Measurements from ENCODE around the gene GNAZ. TPM values are rescaled to one million over a fixed set of nuclear protein-coding genes. Genes with fewer than 3 reads are reported as not detected.

Gene GNAZ
- total and polyA plus RNA-seq, 8 donors, result 1.7 to 4.7 (median 3.9) TPM

GRCh38 chr22:23072911-23073491, 2.7 kb downstream of the GNAZ start:
- DNase-seq (peak in 1 of 4 donors; percentile 47), ATAC-seq (no peak)
- H3K4me1 ChIP-seq, result peaks cover 8 to 18% of the 10 kb centered on the region in 2 donors
- H3K27ac ChIP-seq, result no peak overlapping the region
- TF ChIP-seq, protein P1, sequence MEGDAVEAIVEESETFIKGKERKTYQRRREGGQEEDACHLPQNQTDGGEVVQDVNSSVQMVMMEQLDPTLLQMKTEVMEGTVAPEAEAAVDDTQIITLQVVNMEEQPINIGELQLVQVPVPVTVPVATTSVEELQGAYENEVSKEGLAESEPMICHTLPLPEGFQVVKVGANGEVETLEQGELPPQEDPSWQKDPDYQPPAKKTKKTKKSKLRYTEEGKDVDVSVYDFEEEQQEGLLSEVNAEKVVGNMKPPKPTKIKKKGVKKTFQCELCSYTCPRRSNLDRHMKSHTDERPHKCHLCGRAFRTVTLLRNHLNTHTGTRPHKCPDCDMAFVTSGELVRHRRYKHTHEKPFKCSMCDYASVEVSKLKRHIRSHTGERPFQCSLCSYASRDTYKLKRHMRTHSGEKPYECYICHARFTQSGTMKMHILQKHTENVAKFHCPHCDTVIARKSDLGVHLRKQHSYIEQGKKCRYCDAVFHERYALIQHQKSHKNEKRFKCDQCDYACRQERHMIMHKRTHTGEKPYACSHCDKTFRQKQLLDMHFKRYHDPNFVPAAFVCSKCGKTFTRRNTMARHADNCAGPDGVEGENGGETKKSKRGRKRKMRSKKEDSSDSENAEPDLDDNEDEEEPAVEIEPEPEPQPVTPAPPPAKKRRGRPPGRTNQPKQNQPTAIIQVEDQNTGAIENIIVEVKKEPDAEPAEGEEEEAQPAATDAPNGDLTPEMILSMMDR (IDR thresholded peaks at IDR 0.05), result no peak
- H3K27me3 ChIP-seq, result peaks cover 0 to 45% of the 10 kb centered on the region in 2 donors
- intact Hi-C loops (cut with DNase I), result no loop called here
- no peaks in the 10 kb centered on the region for H3K9me3 ChIP-seq
- H3K4me3 ChIP-seq, result no peak overlapping the region
- H3K36me3 ChIP-seq, result no peaks in the 10 kb centered on the region

DNA sequence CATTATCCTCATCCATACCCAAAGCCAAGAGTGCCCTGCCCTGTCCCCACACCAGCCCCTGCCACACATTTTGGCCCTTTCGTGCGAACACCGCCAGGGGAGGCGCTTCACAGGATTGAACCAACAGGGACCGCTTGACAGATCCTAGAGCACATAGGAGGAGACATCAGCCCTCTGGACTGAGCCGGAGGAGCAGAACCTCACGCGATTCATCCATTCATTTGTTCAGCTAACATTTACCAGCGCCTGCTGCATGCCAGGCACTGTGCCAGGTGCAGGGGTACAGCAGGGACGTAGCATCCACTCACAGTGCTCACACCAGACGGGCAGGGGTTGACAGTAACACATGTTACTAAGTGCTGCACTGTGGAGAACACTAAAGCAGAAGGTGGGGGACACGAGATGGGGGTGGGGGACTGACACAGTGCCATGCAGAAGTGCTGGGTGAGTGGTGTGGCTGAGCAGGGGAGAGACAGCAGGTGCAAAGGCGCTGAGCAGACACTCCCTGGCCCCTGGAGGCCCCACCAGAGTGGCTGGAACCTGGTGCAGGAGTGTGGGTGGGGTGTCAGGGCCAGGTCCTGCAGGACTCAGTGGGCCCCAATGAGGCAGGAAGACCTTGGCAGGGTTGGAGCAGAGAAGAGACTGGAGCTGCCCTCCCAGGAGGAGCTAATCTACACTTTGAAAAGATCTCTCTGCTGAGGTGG, 3.4 kb downstream of the GNAZ start:
- no peaks in the 10 kb centered on the region for H3K9me3 ChIP-seq
- TF ChIP-seq, protein P1 (IDR thresholded peaks at IDR 0.05), result no peak
- H3K4me1 ChIP-seq, result peaks cover 8 to 18% of the 10 kb centered on the region in 2 donors
- no peak for ATAC-seq
- peaks cover 0 to 44% of the 10 kb centered on the region in 2 donors for H3K27me3 ChIP-seq
- H3K36me3 ChIP-seq, result no peaks in the 10 kb centered on the region
- no peak overlapping the region for H3K4me3 ChIP-seq
- DNase-seq, result peak in 1 of 4 donors; percentile 52
- intact Hi-C loops (cut with DNase I), result no loop called here
- no peak overlapping the region for H3K27ac ChIP-seq

- H3K9me3 ChIP-seq, result no peaks in the 10 kb centered on the region
- intact Hi-C loops (cut with DNase I), result no loop called here
- no peaks in the 10 kb centered on the region for H3K36me3 ChIP-seq
- peak in 1 of 4 donors; percentile 59 for DNase-seq
- peaks cover 0 to 36% of the 10 kb centered on the region in 2 donors for H3K27me3 ChIP-seq
- TF ChIP-seq, protein P1 (IDR thresholded peaks at IDR 0.05), result no peak
- no peak overlapping the region for H3K27ac ChIP-seq
- H3K4me3 ChIP-seq, result no peak overlapping the region
- no peak for ATAC-seq
- peaks cover 8 to 14% of the 10 kb centered on the region in 2 donors for H3K4me1 ChIP-seq
Observed at GRCh38 chr22:23074451-23074850, 4.1 kb downstream of the GNAZ start.

DNA sequence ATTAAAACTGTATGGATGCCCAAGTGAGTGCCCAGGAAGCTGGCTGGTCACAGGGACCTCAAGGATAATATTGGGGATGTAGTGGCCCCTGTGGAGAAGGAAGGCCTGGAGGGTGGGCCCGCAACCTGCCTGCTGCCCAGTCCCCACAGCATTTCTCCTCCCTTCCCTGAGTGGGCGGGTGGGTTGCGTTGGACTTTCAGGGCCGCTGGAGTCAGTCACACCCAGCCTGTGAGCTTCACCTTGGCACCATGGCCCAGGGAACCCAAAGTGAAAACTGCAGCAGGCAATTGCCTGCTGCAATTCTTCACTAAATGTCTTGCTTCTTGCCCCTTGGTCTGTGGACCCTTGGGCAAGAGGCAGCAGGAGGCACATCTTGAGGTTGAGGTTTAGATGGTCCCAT, 4.7 kb downstream of the GNAZ start:
- Histone ChIP-seq H3K27ac (no peak overlapping the region), H3K36me3 (no peaks in the 10 kb centered on the region), H3K4me1 (peaks cover 4 to 10% of the 10 kb centered on the region in 2 donors), H3K27me3 (peaks cover 0 to 31% of the 10 kb centered on the region in 2 donors), H3K4me3 (no peak overlapping the region), H3K9me3 (no peaks in the 10 kb centered on the region)
- TF ChIP-seq, protein P1 (IDR thresholded peaks at IDR 0.05), result no peak
- intact Hi-C loops (cut with DNase I), result no loop called here
- ATAC-seq (no peak), DNase-seq (peak in 1 of 4 donors; percentile 20)

DNA sequence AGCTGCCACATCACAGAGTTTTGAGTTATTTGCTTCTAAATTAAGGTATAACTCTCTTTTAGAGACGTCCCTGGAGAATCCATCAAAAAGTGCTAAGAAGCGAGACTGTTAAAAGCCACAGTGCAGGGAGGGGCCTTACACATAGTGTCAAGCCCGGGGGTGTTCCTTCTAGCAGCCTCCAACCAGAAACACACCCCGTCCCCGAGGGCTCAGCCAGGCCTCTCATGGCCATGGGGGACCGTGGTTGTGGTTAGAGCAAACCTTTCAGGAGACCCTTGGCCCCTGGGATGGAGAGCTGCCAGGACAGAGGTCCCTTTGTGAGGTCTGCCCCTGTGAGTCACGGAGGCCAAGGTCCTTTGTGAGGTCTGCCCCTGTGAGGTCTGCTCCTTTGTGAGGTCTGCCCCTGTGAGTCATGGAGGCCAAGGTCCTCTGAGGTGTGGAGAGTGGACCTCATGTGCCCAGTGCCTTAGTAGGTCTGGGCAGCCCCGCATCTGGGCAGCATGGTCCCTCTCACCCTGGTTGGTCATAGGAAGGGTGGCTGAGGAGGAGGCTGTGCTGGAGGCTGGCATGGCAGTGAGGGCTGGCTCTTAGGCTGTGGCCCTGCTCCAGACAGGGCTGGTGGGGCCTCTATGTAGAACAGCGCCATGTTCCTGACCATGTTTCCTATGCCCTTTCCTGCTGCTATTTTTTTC, 5.4 kb downstream of the GNAZ start:
- Histone ChIP-seq H3K9me3 (no peaks in the 10 kb centered on the region), H3K27ac (no peak overlapping the region), H3K27me3 (peaks cover 0 to 27% of the 10 kb centered on the region in 2 donors), H3K36me3 (no peaks in the 10 kb centered on the region), H3K4me3 (no peak overlapping the region), H3K4me1 (peaks cover 3 to 6% of the 10 kb centered on the region in 2 donors)
- TF ChIP-seq, protein P1 (IDR thresholded peaks at IDR 0.05), result no peak
- ATAC-seq (no peak), DNase-seq (peak in 1 of 4 donors; percentile 44)
- intact Hi-C loops (cut with DNase I), result no loop called here
